HepG2 (cell line): ENCODE results near the gene SLC9A5. TPM values are rescaled to one million over a fixed set of nuclear protein-coding genes. Genes with fewer than 3 reads are reported as not detected.
A peak's percentile ranks its signal among the peaks of the same experiment; 100 is the strongest.

Source experiments
- AKAP8 ChIP-seq: sonication (generic); formaldehyde crosslinking; IDR thresholded peaks from 2 replicates; pipeline ENCODE4 v1.5.1; 2020; ENCODE audit warnings: mild to moderate bottlenecking, missing genetic modification reagents
- ATF7-NPFF ChIP-seq: sonication (generic); formaldehyde crosslinking; IDR thresholded peaks from 2 replicates; pipeline ENCODE4 v1.8.1; 2023; ENCODE audit warnings: mild to moderate bottlenecking, low read depth, missing genetic modification reagents, moderate library complexity
- GTF3A ChIP-seq: sonication (generic); formaldehyde crosslinking; conservative IDR thresholded peaks from 2 replicates; pipeline ENCODE4 v1.4.0; 2020; ENCODE audit warnings: mild to moderate bottlenecking, missing genetic modification reagents
- HNRNPL ChIP-seq: fragments of 200-400 bp; formaldehyde crosslinking; IDR thresholded peaks from 2 replicates; pipeline ENCODE4 v1.6.1; 2017; ENCODE audit warnings: mild to moderate bottlenecking, low read depth, low read length
- IRF2 ChIP-seq: IDR thresholded peaks from 2 replicates; pipeline ENCODE4 v1.6.1; 2018; ENCODE audit warnings: missing genetic modification reagents, missing compliant biosample characterization
- MEF2D ChIP-seq: sonication (generic); formaldehyde crosslinking; IDR thresholded peaks from 2 replicates; pipeline ENCODE4 v1.5.1; 2020; ENCODE audit warnings: mild to moderate bottlenecking, missing genetic modification reagents
- MIER3 ChIP-seq: IDR thresholded peaks from 2 replicates; pipeline ENCODE4 v1.6.1; 2016; ENCODE audit warnings: missing compliant biosample characterization, borderline replicate concordance
- POLR2AphosphoS5 ChIP-seq: IDR thresholded peaks from 2 replicates; pipeline ENCODE4 v1.6.1; 2012; ENCODE audit warnings: low read depth, low read length
- RAD21 ChIP-seq: fragments of 450-650 bp; formaldehyde crosslinking; IDR thresholded peaks from 2 replicates; pipeline ENCODE4 v1.5.0; 2020; ENCODE audit warnings: mild to moderate bottlenecking
- SMAD1 ChIP-seq: sonication (generic); formaldehyde crosslinking; IDR thresholded peaks from 2 replicates; pipeline ENCODE4 v1.4.0; 2020; ENCODE audit warnings: missing genetic modification reagents, low read depth, mild to moderate bottlenecking, borderline replicate concordance
- ZBTB7A ChIP-seq: sonication (generic); formaldehyde crosslinking; IDR thresholded peaks from 2 replicates; pipeline ENCODE4 v1.8.0; 2022; ENCODE audit warnings: mild to moderate bottlenecking, missing genetic modification reagents
- ZFX ChIP-seq: sonication (generic); formaldehyde crosslinking; IDR thresholded peaks from 2 replicates; pipeline ENCODE4 v1.4.0; 2020; ENCODE audit warnings: mild to moderate bottlenecking, low read depth, missing genetic modification reagents, moderate library complexity
- ZIK1 ChIP-seq: sonication (generic); formaldehyde crosslinking; IDR thresholded peaks from 2 replicates; pipeline ENCODE4 v1.5.0; 2020; ENCODE audit warnings: mild to moderate bottlenecking, low read depth, missing genetic modification reagents, borderline replicate concordance
- ZNF44 ChIP-seq: sonication (generic); formaldehyde crosslinking; IDR thresholded peaks from 2 replicates; pipeline ENCODE4 v1.5.1; 2020; ENCODE audit warnings: mild to moderate bottlenecking, missing genetic modification reagents
- ZNF557 ChIP-seq: sonication (generic); formaldehyde crosslinking; IDR thresholded peaks from 2 replicates; pipeline ENCODE4 v1.4.0; 2020; ENCODE audit warnings: missing genetic modification reagents
- ZNF605 ChIP-seq: sonication (generic); formaldehyde crosslinking; IDR thresholded peaks from 2 replicates; pipeline ENCODE4 v1.8.0; 2022; ENCODE audit warnings: mild to moderate bottlenecking, missing genetic modification reagents
- ZNF766 ChIP-seq: sonication (generic); formaldehyde crosslinking; IDR thresholded peaks from 2 replicates; pipeline ENCODE4 v1.5.0; 2020; ENCODE audit warnings: missing genetic modification reagents, borderline replicate concordance
- ZSCAN30 ChIP-seq: sonication (generic); formaldehyde crosslinking; IDR thresholded peaks from 2 replicates; pipeline ENCODE4 v1.5.0; 2020; ENCODE audit warnings: mild to moderate bottlenecking, missing genetic modification reagents
- polyA plus RNA-seq, 8 experiments: library from polyadenylated mRNA; depleted of rRNA in 3 of 8; stranded (reverse) in 7 of 8; unstranded in 1 of 8; fragments of >200 nt; fragmentation: Illumina TruSeq in 4 of 8; extraction: Trizol in 4 of 8; gene quantifications; 2 replicates each; pipeline versions ENCODE4 v1.2.1 to v1.2.3, GENCODE V29; 2011 to 2016; ENCODE audit warnings: low read depth in 4 of 8, missing spikeins in 1 of 8, mixed read lengths in 1 of 8; ENCODE audit not compliant: insufficient read depth in 1 of 8
- total RNA-seq, 5 experiments: library from RNA; depleted of rRNA; stranded (reverse); fragments of >200 nt; fragmentation: Illumina TruSeq; extraction: Trizol; gene quantifications; 2 replicates each; pipeline ENCODE4 v1.2.3, GENCODE V29; 2016; ENCODE audit warnings: low read depth in 1 of 5
- TF ChIP-seq, protein P1 (sequence below): sonication (generic); formaldehyde crosslinking; IDR thresholded peaks from 2 replicates; pipeline ENCODE4 v1.5.0; 2020; ENCODE audit warnings: mild to moderate bottlenecking, missing genetic modification reagents, moderate library complexity
- TF ChIP-seq, protein P2 (sequence below), 2 experiments: sonication (generic) in 1 of 2; formaldehyde crosslinking in 1 of 2; IDR thresholded peaks; 2 replicates each; pipeline versions ENCODE4 v1.4.0 to v1.6.1; 2018 to 2020; ENCODE audit warnings: missing genetic modification reagents in 2 of 2, borderline replicate concordance in 1 of 2, low read depth in 1 of 2, mild to moderate bottlenecking in 1 of 2, missing biosample characterization in 1 of 2

The SLC9A5 gene
- total and polyA plus RNA-seq, 2 of the 13 experiments (the other 11 are each of a cell fraction or from before 2014, with no cell fraction given), result 0.58 to 1.4 TPM

DNA sequence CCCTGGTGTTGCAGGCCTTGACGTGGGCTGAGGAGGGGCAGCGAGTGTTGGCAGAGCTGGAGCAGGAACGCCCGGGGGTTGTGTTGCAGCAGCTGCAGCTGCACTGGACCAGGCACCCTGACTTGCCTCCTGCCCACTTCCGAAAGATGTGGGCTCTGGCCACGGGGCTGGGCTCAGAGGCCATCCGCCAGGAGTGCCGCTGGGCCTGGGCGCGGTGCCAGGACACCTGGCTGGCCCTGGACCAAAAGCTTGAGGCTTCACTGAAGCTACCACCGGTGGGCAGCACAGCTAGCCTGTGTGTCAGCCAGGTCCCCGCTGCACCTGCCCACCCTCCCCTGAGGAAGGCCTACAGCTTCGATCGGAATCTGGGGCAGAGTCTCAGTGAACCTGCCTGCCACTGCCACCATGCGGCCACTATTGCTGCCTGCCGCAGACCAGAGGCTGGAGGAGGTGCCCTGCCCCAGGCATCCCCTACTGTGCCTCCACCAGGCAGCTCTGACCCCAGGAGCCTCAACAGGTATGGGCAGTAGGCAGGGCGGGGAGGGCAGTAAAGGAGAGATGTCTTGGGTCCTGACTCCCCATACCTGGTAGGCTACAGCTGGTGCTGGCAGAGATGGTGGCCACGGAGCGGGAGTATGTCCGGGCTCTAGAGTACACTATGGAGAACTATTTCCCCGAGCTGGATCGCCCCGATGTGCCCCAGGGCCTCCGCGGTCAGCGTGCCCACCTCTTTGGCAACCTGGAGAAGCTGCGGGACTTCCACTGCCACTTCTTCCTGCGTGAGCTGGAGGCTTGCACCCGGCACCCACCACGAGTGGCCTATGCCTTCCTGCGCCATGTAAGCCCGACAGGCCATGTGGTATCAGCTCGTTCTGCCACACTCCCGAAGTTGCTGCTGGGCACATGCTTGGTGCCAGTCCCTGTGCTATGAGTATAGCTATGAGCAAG is 36.2 kb downstream of the SLC9A5 start (continued):
- TF ChIP-seq, protein P1, sequence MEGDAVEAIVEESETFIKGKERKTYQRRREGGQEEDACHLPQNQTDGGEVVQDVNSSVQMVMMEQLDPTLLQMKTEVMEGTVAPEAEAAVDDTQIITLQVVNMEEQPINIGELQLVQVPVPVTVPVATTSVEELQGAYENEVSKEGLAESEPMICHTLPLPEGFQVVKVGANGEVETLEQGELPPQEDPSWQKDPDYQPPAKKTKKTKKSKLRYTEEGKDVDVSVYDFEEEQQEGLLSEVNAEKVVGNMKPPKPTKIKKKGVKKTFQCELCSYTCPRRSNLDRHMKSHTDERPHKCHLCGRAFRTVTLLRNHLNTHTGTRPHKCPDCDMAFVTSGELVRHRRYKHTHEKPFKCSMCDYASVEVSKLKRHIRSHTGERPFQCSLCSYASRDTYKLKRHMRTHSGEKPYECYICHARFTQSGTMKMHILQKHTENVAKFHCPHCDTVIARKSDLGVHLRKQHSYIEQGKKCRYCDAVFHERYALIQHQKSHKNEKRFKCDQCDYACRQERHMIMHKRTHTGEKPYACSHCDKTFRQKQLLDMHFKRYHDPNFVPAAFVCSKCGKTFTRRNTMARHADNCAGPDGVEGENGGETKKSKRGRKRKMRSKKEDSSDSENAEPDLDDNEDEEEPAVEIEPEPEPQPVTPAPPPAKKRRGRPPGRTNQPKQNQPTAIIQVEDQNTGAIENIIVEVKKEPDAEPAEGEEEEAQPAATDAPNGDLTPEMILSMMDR, result peak; percentile 90
- TF ChIP-seq AKAP8 (no peak), ZFX (CRISPR knock-in tag) (peak; percentile 87), MIER3 (0 out of 2 replicates have a peak, but pooled peaks have one; percentile 37), ZSCAN30 (CRISPR knock-in tag) (no peak), ZNF44 (CRISPR knock-in tag) (no peak), ZIK1 (CRISPR knock-in tag) (no peak), IRF2 (CRISPR knock-in tag) (no peak), POLR2AphosphoS5 (no peak), SMAD1 (CRISPR knock-in tag) (no peak), HNRNPL (0 out of 2 replicates have a peak, but pooled peaks have one; percentile 70), ZNF766 (CRISPR knock-in tag) (no peak), ZNF557 (CRISPR knock-in tag) (no peak), ZBTB7A (CRISPR knock-in tag) (no peak), ZNF605 (CRISPR knock-in tag) (no peak), MEF2D (CRISPR knock-in tag) (no peak), GTF3A (CRISPR knock-in tag) (no peak), ATF7-NPFF (CRISPR knock-in tag) (no peak), RAD21 (peak; percentile 61)
- TF ChIP-seq, protein P2, sequence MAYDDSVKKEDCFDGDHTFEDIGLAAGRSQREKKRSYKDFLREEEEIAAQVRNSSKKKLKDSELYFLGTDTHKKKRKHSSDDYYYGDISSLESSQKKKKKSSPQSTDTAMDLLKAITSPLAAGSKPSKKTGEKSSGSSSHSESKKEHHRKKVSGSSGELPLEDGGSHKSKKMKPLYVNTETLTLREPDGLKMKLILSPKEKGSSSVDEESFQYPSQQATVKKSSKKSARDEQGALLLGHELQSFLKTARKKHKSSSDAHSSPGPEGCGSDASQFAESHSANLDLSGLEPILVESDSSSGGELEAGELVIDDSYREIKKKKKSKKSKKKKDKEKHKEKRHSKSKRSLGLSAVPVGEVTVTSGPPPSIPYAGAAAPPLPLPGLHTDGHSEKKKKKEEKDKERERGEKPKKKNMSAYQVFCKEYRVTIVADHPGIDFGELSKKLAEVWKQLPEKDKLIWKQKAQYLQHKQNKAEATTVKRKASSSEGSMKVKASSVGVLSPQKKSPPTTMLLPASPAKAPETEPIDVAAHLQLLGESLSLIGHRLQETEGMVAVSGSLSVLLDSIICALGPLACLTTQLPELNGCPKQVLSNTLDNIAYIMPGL (CRISPR knock-in tag; IDR thresholded peaks at IDR 0.05; ENCODE audit: borderline replicate concordance in 1 of 2, low read depth in 1 of 2), result peak; percentile 33 to 77; a peak in 2 of 4 replicates
